TTC549 (cell line): Measurements from ENCODE around the gene CPNE2.
"Not testable (repeated sequence)": the region's sequence is repeated elsewhere in the genome, so short reads cannot be mapped to it uniquely, and the experiment has no call there.

Experiments used
- FAIRE-seq: peaks from 2 replicates; lab custom pipeline; 2012; peaks lifted over from hg19 to GRCh38; lab: Jason Lieb, UNC

The CPNE2 gene

DNA sequence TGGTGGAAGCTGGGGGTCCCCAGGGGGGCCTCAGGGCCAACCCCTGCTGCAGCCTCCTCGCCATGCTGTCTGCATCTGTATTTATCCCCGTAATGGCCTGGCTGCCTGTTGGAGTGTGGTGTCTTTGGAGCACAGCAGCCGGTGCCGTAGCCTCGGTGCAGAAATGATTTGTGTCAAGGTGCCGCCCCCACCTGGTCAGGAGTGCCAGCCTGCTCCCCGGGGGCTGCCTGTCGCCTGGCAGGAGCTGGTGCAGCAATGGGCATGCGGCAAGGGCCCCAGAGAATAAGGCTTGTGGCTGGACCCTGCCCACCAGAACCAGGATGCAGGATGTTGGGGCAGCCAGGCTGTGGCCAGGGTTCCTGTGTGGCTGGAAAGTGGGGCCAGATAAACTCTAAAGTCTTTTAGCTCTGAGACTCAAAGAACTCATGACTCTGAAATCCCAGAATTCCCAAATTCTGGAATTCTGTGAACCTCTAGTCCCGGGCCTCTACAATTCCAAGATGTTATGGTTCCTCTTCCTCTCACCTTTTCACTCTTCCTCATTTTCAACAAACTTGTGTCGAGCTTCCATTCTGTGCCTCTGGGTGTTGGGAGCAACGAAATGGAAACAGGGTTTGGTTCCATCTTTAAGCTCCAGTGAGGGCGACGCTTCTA lies 5.9 kb downstream of the CPNE2 start:
- no peak for FAIRE-seq

- FAIRE-seq, result not testable (repeated sequence)
Observed at GRCh38 chr16:57099965-57100364, 7.6 kb downstream of the CPNE2 start.

GRCh38 chr16:57100445-57100844 lies 8.1 kb downstream of the CPNE2 start:
- FAIRE-seq, result no peak

DNA sequence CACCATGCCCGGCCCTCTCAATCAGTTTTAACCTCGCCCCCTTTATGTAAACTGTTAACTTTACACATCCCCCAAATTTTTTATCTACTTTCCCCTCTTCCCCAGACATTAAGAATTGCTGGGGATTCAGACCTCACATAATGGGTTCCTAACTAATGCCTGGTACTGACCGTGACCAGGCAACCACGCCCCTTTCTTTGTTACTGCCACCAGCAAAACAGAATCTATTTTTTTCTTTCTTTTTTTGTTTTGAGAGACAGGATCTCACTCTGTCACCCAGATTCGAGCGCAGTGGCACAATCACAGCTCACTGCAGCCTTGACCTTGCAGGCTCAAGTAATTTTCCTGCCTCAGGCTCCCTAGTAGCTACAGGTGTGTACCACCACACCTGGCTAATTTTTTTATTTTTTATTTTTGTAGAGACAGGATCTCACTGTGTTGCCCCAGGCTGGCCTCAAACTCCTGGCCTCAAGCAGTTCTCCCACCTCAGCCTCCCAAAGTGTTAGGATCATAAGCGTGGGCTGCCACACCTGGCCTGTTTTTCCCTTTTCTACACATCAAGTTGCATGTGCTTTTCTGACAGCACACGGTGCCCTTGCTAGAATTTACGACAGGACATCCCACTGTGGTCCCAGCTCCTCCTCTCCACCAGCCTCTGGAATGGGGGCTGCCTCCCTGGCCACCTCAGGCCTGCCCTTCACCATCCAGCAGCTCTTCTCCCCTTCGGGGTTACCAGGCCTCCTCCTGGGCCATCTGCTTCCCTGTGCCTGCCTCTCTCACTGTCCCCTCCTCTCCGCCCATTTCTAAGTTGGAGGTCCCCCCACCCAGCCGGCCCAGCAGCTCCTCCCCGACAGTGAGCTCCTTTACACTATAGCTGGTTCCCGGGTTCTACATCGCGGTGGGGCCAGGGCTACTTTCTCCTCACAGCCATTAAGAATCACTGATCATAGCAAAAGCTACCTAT lies 10.8 kb downstream of the CPNE2 start:
- FAIRE-seq, result no peak

DNA sequence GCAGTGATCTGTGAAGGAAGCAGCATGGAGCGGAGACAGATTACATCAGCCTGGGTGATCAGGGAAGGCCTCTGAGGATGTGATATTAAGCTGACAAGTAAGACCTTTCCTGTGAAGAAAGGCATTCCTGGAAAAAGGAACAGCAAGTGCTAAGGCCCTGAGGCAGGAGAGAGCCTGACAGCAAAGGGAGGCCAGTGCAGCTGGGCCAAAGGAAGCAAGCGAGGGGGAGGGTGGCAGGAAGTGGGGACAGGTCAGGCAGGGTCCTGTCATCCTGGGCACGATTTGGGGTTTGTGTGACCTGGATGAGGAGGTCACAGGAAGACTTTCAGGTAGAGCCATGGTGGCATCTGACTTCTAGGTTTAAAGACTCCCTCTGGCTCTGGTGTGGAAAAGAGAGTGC lies 12.3 kb downstream of the CPNE2 start:
- no peak for FAIRE-seq

GRCh38 chr16:57105184-57105583 lies 12.8 kb downstream of the CPNE2 start:
- no peak for FAIRE-seq

DNA sequence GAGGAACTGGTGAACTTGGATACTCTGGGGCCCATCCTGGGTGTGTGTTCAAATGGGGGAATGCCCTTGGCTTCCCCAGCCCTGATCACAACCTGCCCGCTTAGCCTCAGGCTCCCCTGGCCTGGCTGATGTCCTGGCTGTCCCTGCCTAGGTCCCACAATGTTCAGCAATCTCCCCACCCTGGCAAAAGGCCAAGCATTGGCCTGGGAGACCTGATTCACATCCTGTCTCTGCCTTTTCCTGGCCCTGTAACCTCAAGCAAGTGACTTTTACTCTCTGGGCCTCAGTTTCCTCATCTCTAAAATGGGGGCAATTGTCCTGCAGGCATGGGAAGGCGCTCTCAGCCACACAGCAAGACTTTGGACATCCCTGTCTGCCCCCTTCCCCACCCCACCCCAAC lies 14.4 kb downstream of the CPNE2 start:
- no peak for FAIRE-seq

- FAIRE-seq, result no peak
Observed at GRCh38 chr16:57107321-57107922, 15.0 kb downstream of the CPNE2 start.

DNA sequence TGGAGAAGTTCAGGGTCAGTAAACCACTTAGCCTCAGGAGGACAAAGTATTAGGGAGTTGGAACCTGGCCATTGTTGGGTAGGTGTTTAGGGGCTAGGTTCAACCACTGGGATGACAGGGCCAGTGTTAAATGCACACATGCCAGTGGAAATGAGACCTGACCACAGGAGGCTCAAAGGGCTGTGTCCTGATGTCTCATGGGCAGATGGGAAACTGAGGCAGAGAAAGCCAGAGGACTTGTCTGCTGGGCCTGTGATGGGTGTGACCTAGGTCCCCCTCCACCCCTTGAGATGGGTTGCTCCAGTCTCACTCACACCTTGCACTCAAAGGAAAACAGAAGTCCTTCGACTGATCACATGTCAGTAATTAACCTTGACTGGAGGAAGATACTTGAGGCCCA lies 16.0 kb downstream of the CPNE2 start:
- FAIRE-seq, result no peak

- not testable (repeated sequence) for FAIRE-seq
Observed at GRCh38 chr16:57109259-57110105, 17.1 kb downstream of the CPNE2 start.

DNA sequence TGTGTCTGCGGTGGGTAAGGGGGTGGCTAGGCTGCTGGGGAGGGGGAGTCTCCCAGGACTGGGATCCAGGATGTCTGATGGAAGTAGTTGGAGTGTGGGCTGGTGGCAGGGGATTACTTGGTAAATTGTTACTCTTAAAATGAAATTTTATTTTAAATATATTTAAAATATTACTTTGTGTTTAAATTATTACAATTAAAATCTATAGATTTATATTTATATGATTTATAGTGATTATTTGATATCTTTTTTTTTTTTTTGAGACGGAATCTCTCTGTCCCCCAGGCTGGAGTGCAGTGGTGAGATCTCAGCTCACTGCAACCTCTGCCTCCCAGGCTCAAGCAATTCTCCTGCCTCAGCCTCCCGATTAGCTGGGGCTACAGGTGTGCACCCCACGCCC lies 18.6 kb downstream of the CPNE2 start:
- no peak for FAIRE-seq

DNA sequence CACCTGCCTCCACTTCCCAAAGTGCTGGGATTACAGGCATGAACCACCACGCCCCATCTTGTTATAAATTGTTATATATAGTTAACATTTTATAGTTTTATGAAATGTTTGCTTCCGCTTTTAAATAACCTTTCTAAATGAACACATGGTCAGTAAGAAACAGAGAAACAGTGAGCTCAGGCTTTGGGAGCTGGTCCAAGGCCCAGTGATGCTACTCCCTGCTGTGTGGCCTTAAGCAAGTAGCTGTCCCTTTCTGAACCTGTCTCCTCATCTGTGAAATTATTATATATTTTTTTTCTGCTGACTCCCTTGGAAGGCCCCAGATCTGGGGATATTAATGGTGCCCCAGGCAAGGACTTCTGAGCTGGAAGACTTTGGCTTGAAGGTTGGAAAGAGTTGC lies 19.0 kb downstream of the CPNE2 start:
- no peak for FAIRE-seq

GRCh38 chr16:57112403-57113041 lies 20.1 kb downstream of the CPNE2 start:
- no peak for FAIRE-seq

- FAIRE-seq, result no peak
Observed at GRCh38 chr16:57113042-57113453, 20.7 kb downstream of the CPNE2 start.

DNA sequence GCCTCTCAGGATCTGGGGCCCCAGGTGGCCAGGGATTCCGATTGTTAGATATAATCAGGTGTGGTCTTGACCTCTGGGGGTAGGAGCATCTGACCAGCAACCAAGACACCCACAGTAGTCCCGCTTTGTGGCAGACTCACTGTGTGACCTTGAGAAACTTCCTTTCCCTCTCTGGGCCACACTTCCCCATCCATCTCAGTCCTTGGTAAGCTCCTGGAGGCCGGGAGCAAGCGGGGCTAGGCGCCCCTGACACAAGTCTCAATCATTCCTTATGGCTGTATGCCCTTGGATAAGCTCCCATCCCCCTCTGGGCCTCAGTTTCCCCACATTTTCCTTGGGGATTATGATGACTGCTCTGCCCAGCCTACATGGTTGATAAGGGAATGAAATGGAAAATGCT lies 21.3 kb downstream of the CPNE2 start:
- no peak for FAIRE-seq

- no peak for FAIRE-seq
Observed at GRCh38 chr16:57115168-57115513, 22.8 kb downstream of the CPNE2 start.

- FAIRE-seq, result no peak
Observed at GRCh38 chr16:57115514-57116182, 23.3 kb downstream of the CPNE2 start.

DNA sequence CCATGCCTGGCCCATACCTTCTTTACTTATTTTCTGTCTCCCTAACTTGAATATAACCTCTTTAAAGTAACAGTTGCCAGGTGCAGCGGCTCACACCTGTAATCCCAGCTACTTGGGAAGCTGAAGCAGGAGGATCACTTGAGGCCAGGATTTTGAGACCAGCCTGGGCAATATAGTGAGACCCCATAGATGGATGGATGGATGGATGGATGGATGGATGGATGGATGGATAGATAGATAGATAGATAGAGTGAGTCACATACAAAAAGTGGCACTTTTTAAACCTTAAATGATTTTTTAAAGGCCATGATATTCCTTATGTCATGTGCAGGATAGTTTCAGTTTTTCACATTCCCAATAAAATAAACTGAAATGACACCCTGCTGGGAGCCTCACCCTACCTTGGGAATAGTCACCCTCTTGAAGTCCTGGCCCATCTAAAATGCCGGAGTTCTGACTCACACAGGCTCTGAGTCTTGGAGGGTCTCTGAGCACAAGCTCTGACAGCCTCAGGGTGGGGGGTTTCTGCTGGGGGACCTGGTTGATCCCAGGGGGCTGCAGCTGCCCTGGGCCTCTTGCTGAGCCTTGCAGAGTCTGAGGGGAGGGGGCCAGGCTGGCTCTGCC lies 26.2 kb downstream of the CPNE2 start:
- no peak for FAIRE-seq

DNA sequence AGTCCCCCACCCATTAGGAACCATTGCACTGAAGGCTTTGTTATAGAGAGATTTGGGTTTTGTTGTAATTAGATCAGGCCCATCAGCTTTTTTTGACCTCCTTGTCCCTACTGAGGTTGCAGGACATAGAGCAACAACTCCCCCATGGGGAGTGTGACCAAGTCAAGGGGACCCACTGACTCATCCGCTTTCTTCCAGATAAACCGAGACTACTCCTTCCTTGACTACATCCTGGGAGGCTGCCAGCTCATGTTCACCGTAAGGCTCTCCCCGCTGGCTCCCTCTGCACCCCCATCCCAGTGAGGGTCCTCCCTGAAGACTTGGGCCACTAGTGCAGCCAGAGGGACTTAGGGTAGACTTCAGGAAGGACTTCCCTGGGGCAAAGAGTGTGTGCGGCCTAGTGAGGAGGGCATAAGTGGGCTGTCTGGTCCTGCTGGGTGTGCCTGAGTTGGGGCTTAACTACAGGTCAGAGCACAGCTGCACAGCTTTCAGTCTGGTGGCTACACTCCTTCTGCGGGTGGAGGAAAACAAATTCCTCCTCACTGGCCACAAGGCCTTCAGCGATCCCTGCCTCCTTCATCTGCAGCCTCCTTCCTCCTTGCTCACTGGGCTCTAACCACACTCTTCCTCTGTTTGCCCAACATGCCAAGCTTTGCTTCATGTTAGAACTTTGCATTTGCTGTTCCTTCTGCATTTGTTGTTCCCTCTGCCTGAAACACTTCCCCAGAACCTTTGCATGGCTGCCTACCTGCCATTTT lies 31.0 kb downstream of the CPNE2 start:
- FAIRE-seq, result no peak
